Activated CD8-positive, alpha-beta memory T cell treated with anti-CD3 and anti-CD28 coated beads, Interleukin-2, amount 50 U/mL, for 48 hours (primary cell): ENCODE data around the gene IL36RN.
A peak's percentile ranks its signal among the peaks of the same experiment; 100 is the strongest.
"Not testable (repeated sequence)": the region's sequence is repeated elsewhere in the genome, so short reads cannot be mapped to it uniquely, and the experiment has no call there.

Experiments used
- DNase-seq: peaks from one replicate; pipeline ENCODE4 v3.0.0-alpha.2; 2020

The IL36RN gene

GRCh38 chr2:113075600-113075999 lies 16.6 kb downstream of the IL36RN start:
- no peak for DNase-seq

GRCh38 chr2:113076954-113077669 lies 18.1 kb downstream of the IL36RN start:
- no peak for DNase-seq

GRCh38 chr2:113077921-113078320 lies 18.9 kb downstream of the IL36RN start:
- no peak for DNase-seq

GRCh38 chr2:113078350-113078839 lies 19.4 kb downstream of the IL36RN start:
- DNase-seq: no peak

GRCh38 chr2:113079131-113079530 lies 20.1 kb downstream of the IL36RN start:
- no peak for DNase-seq

GRCh38 chr2:113080134-113080533 lies 21.1 kb downstream of the IL36RN start:
- peak; percentile 81 for DNase-seq

- DNase-seq: no peak
Observed at GRCh38 chr2:113081488-113082210, 22.7 kb downstream of the IL36RN start.

GRCh38 chr2:113083296-113083695 lies 24.3 kb downstream of the IL36RN start:
- DNase-seq: no peak

GRCh38 chr2:113084249-113085000 lies 25.4 kb downstream of the IL36RN start:
- no peak for DNase-seq

GRCh38 chr2:113085542-113085941 lies 26.5 kb downstream of the IL36RN start:
- DNase-seq: no peak

GRCh38 chr2:113088213-113088992 lies 29.4 kb downstream of the IL36RN start:
- DNase-seq: no peak

- no peak for DNase-seq
Observed at GRCh38 chr2:113089916-113090315, 30.9 kb downstream of the IL36RN start.

GRCh38 chr2:113091231-113091896 lies 32.4 kb downstream of the IL36RN start:
- DNase-seq: no peak

- no peak for DNase-seq
Observed at GRCh38 chr2:113092864-113093612, 34.0 kb downstream of the IL36RN start.

- no peak for DNase-seq
Observed at GRCh38 chr2:113093613-113093977, 34.6 kb downstream of the IL36RN start.

- DNase-seq: not testable (repeated sequence)
Observed at GRCh38 chr2:113096306-113096705, 37.3 kb downstream of the IL36RN start.

- not testable (repeated sequence) for DNase-seq
Observed at GRCh38 chr2:113096842-113097618, 38.0 kb downstream of the IL36RN start.

- DNase-seq: no peak
Observed at GRCh38 chr2:113098041-113098440, 39.0 kb downstream of the IL36RN start.

GRCh38 chr2:113098532-113098931 lies 39.5 kb downstream of the IL36RN start:
- DNase-seq: no peak

GRCh38 chr2:113102133-113102532 lies 43.1 kb downstream of the IL36RN start:
- DNase-seq: no peak

GRCh38 chr2:113103277-113103676 lies 44.3 kb downstream of the IL36RN start:
- no peak for DNase-seq
